IPS-15b (cell line): Measurements from ENCODE around the gene CMSS1.

Source experiments
- H3K27me3 ChIP-seq: one replicate; pipeline ENCODE4 v1.6.1; 2013; ENCODE audit warnings: low read length; ENCODE audit not compliant: control insufficient read depth, insufficient read depth
- H3K36me3 ChIP-seq: one replicate; pipeline ENCODE4 v1.6.1; 2013; ENCODE audit warnings: low read length; ENCODE audit not compliant: control insufficient read depth, insufficient read depth
- H3K4me1 ChIP-seq: one replicate; pipeline ENCODE4 v1.6.1; 2013; ENCODE audit warnings: mild to moderate bottlenecking, low read length; ENCODE audit not compliant: control insufficient read depth, insufficient read depth
- H3K4me3 ChIP-seq: one replicate; pipeline ENCODE4 v1.5.1; 2013; ENCODE audit warnings: low read depth, low read length
- H3K9ac ChIP-seq: one replicate; pipeline ENCODE4 v1.6.1; 2013; ENCODE audit warnings: low read depth, mild to moderate bottlenecking, low read length
- H3K9me3 ChIP-seq: one replicate; pipeline ENCODE4 v1.6.1; 2013; ENCODE audit warnings: mild to moderate bottlenecking, low read length; ENCODE audit not compliant: control insufficient read depth, insufficient read depth

CMSS1 gene

GRCh38 chr3:100001526-100002270, 184.0 kb downstream of the CMSS1 start:
- Histone ChIP-seq H3K36me3 (no peaks in the 10 kb centered on the region), H3K27me3 (no peaks in the 10 kb centered on the region), H3K9me3 (no peaks in the 10 kb centered on the region), H3K4me3 (no peak overlapping the region), H3K4me1 (peaks cover 10% of the 10 kb centered on the region), H3K9ac (no peak overlapping the region)

GRCh38 chr3:100002599-100003350, 185.1 kb downstream of the CMSS1 start:
- H3K4me3 ChIP-seq = no peak overlapping the region
- no peak overlapping the region for H3K9ac ChIP-seq
- H3K9me3 ChIP-seq = no peaks in the 10 kb centered on the region
- no peaks in the 10 kb centered on the region for H3K36me3 ChIP-seq
- H3K27me3 ChIP-seq = no peaks in the 10 kb centered on the region
- H3K4me1 ChIP-seq = peaks cover 13% of the 10 kb centered on the region

- H3K36me3 ChIP-seq = no peaks in the 10 kb centered on the region
- peaks cover 13% of the 10 kb centered on the region for H3K4me1 ChIP-seq
- H3K9me3 ChIP-seq = no peaks in the 10 kb centered on the region
- H3K9ac ChIP-seq = no peak overlapping the region
- H3K4me3 ChIP-seq = no peak overlapping the region
- no peaks in the 10 kb centered on the region for H3K27me3 ChIP-seq
These were observed 186.2 kb downstream of the CMSS1 start for GRCh38 chr3:100003609-100004503.

- Histone ChIP-seq H3K27me3 (no peaks in the 10 kb centered on the region), H3K9ac (no peak overlapping the region), H3K9me3 (no peaks in the 10 kb centered on the region), H3K4me1 (peaks cover 13% of the 10 kb centered on the region), H3K36me3 (no peaks in the 10 kb centered on the region), H3K4me3 (no peak overlapping the region)
These were observed 187.3 kb downstream of the CMSS1 start for GRCh38 chr3:100004931-100005330.

- no peak overlapping the region for H3K4me3 ChIP-seq
- H3K4me1 ChIP-seq = peaks cover 13% of the 10 kb centered on the region
- no peaks in the 10 kb centered on the region for H3K9me3 ChIP-seq
- H3K36me3 ChIP-seq = no peaks in the 10 kb centered on the region
- H3K9ac ChIP-seq = no peak overlapping the region
- H3K27me3 ChIP-seq = no peaks in the 10 kb centered on the region
These were observed 188.2 kb downstream of the CMSS1 start for GRCh38 chr3:100005665-100006393.

- H3K4me3 ChIP-seq = no peak overlapping the region
- H3K9me3 ChIP-seq = no peaks in the 10 kb centered on the region
- H3K27me3 ChIP-seq = no peaks in the 10 kb centered on the region
- H3K9ac ChIP-seq = no peak overlapping the region
- no peaks in the 10 kb centered on the region for H3K36me3 ChIP-seq
- peaks cover 13% of the 10 kb centered on the region for H3K4me1 ChIP-seq
These were observed 189.1 kb downstream of the CMSS1 start for GRCh38 chr3:100006570-100007271.

- peaks cover 13% of the 10 kb centered on the region for H3K4me1 ChIP-seq
These were observed 189.7 kb downstream of the CMSS1 start for GRCh38 chr3:100007313-100007712.

GRCh38 chr3:100008081-100008698, 190.5 kb downstream of the CMSS1 start:
- peaks cover 13% of the 10 kb centered on the region for H3K4me1 ChIP-seq
- no peak overlapping the region for H3K9ac ChIP-seq
- H3K4me3 ChIP-seq = no peak overlapping the region
- H3K27me3 ChIP-seq = no peaks in the 10 kb centered on the region
- no peaks in the 10 kb centered on the region for H3K9me3 ChIP-seq
- H3K36me3 ChIP-seq = no peaks in the 10 kb centered on the region

More at GRCh38 chr3:100007313-100007712, 189.7 kb downstream of the CMSS1 start:
- H3K36me3 ChIP-seq = no peaks in the 10 kb centered on the region
- no peaks in the 10 kb centered on the region for H3K27me3 ChIP-seq
- H3K9ac ChIP-seq = no peak overlapping the region
- no peaks in the 10 kb centered on the region for H3K9me3 ChIP-seq
- H3K4me3 ChIP-seq = no peak overlapping the region

GRCh38 chr3:100009276-100010086, 191.8 kb downstream of the CMSS1 start:
- no peak overlapping the region for H3K4me3 ChIP-seq
- H3K9me3 ChIP-seq = no peaks in the 10 kb centered on the region
- H3K4me1 ChIP-seq = peaks cover 13% of the 10 kb centered on the region
- no peak overlapping the region for H3K9ac ChIP-seq
- H3K36me3 ChIP-seq = no peaks in the 10 kb centered on the region
- H3K27me3 ChIP-seq = no peaks in the 10 kb centered on the region

- Histone ChIP-seq H3K36me3 (no peaks in the 10 kb centered on the region), H3K9me3 (no peaks in the 10 kb centered on the region)
These were observed 192.4 kb downstream of the CMSS1 start for GRCh38 chr3:100010087-100010417.

More at GRCh38 chr3:100010087-100010417, 192.4 kb downstream of the CMSS1 start:
- Histone ChIP-seq H3K4me1 (peaks cover 13% of the 10 kb centered on the region), H3K9ac (no peak overlapping the region), H3K27me3 (no peaks in the 10 kb centered on the region), H3K4me3 (no peak overlapping the region)
